ENCODE results near the gene NUP62. TPM values are rescaled to one million over a fixed set of nuclear protein-coding genes. Genes with fewer than 3 reads are reported as not detected.

Gene NUP62
- total RNA-seq, 3 donors from 2014 or later (not counting 1 experiment from before 2014, with no cell fraction given), result 34.2 to 57.4 (median 40.9) TPM

DNA sequence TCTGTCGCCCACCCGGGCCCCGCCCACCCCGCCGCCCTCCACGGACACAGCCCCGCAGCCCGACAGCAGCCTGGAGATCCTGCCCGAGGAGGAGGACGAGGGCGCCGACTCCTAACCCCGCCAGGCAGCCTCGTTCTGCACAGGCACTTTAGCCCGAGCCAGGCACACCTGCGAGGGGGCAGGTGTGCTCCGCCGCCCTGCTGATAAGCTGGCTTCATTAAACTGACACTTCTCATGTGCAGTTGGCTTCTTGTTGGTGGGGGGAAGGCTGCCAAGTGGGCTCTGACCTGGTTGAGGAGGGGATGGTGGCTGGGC is 40.8 kb downstream of the NUP62 start:
- H3K4me3 ChIP-seq (ENCODE audit: low read length), result no peak overlapping the region
- no peak overlapping the region for H3K27ac ChIP-seq (ENCODE audit: low read length)
- TF ChIP-seq, protein P1, sequence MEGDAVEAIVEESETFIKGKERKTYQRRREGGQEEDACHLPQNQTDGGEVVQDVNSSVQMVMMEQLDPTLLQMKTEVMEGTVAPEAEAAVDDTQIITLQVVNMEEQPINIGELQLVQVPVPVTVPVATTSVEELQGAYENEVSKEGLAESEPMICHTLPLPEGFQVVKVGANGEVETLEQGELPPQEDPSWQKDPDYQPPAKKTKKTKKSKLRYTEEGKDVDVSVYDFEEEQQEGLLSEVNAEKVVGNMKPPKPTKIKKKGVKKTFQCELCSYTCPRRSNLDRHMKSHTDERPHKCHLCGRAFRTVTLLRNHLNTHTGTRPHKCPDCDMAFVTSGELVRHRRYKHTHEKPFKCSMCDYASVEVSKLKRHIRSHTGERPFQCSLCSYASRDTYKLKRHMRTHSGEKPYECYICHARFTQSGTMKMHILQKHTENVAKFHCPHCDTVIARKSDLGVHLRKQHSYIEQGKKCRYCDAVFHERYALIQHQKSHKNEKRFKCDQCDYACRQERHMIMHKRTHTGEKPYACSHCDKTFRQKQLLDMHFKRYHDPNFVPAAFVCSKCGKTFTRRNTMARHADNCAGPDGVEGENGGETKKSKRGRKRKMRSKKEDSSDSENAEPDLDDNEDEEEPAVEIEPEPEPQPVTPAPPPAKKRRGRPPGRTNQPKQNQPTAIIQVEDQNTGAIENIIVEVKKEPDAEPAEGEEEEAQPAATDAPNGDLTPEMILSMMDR (IDR thresholded peaks at IDR 0.05), result no peak
- no peaks in the 10 kb centered on the region for H3K27me3 ChIP-seq (ENCODE audit: control insufficient read depth, insufficient read depth, low read length)
- no peaks in the 10 kb centered on the region for H3K9me3 ChIP-seq (ENCODE audit: control insufficient read depth, insufficient read depth, low read length)
- no peak for DNase-seq
- no peak overlapping the region for H3K4me3 Mint-ChIP-seq
- H3K36me3 Mint-ChIP-seq, result no peaks in the 10 kb centered on the region
- no peaks in the 10 kb centered on the region for H3K9me3 Mint-ChIP-seq
- H3K27ac Mint-ChIP-seq, result no peak overlapping the region
- H3K27me3 Mint-ChIP-seq (ENCODE audit: low read depth in 2 of 2), result no peaks in the 10 kb centered on the region
- peaks cover 0 to 8% of the 10 kb centered on the region in 2 donors for H3K4me1 Mint-ChIP-seq
- no peak for ATAC-seq
- H3K36me3 ChIP-seq (ENCODE audit: control insufficient read depth, insufficient read depth, low read length), result peaks cover 15% of the 10 kb centered on the region
- H3K4me1 ChIP-seq (ENCODE audit: control insufficient read depth, insufficient read depth, low read length), result peaks cover 13% of the 10 kb centered on the region
- WGBS (ENCODE audit: insufficient coverage), result 88% methylated on average over 18 of the region's 18 CpGs
- intact Hi-C loops (cut with micrococcal nuclease), result no loop called here

GRCh38 chr19:49887665-49888509 is 41.4 kb downstream of the NUP62 start:
- no peak overlapping the region for H3K4me3 Mint-ChIP-seq
- WGBS (ENCODE audit: insufficient coverage), result 90% methylated on average over 50 of the region's 54 CpGs

DNA sequence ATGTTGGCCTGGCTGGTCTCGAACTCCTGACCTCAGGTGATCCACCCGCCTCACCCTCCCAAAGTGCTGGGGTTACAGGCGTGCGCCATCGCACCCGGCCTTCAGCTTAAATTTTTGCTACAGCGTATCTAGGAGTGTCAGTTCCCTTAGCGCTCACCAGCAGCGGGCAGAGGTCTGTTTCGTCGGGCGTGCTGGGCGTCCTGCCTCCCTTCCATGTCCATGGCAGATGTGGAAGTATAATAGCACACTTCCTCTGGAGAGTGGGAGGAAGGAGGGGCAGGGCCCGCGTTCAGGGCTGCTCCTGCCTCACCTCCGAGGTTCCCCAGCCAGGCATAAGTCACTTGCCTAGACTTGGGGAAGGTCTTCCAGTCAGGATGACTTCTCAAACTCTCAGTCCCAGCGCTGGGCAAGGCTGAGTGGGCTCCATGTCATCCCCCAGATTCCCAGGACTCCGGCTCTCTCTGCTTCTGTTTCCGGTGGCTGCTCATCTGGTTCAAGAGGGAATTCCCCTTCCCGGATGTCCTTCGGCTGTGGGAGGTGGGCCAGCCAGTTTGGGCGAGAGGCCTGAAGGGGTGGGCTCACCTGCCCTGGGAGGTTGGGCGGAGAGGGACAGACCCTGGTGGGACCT is 42.2 kb downstream of the NUP62 start:
- Mint-ChIP-seq H3K4me1 (peaks cover 0 to 9% of the 10 kb centered on the region in 2 donors), H3K27ac (no peak overlapping the region), H3K9me3 (no peaks in the 10 kb centered on the region), H3K4me3 (no peak overlapping the region), H3K36me3 (no peaks in the 10 kb centered on the region), H3K27me3 (ENCODE audit: low read depth in 2 of 2) (no peaks in the 10 kb centered on the region)
- DNase-seq, result no peak
- TF ChIP-seq, protein P1 (IDR thresholded peaks at IDR 0.05), result no peak
- WGBS (ENCODE audit: insufficient coverage), result 89% methylated on average over 23 of the region's 23 CpGs
- intact Hi-C loops (cut with micrococcal nuclease), result no loop called here
- no peaks in the 10 kb centered on the region for H3K9me3 ChIP-seq (ENCODE audit: control insufficient read depth, insufficient read depth, low read length)
- H3K27me3 ChIP-seq (ENCODE audit: control insufficient read depth, insufficient read depth, low read length), result no peaks in the 10 kb centered on the region
- ATAC-seq, result no peak
- H3K4me1 ChIP-seq (ENCODE audit: control insufficient read depth, insufficient read depth, low read length), result peaks cover 13% of the 10 kb centered on the region
- peaks cover 28% of the 10 kb centered on the region for H3K36me3 ChIP-seq (ENCODE audit: control insufficient read depth, insufficient read depth, low read length)
- no peak overlapping the region for H3K27ac ChIP-seq (ENCODE audit: low read length)
- H3K4me3 ChIP-seq (ENCODE audit: low read length), result no peak overlapping the region

More at GRCh38 chr19:49887665-49888509, 41.4 kb downstream of the NUP62 start:
- Mint-ChIP-seq H3K36me3 (no peaks in the 10 kb centered on the region), H3K27me3 (ENCODE audit: low read depth in 2 of 2) (no peaks in the 10 kb centered on the region), H3K9me3 (no peaks in the 10 kb centered on the region), H3K27ac (no peak overlapping the region), H3K4me1 (peaks cover 0 to 8% of the 10 kb centered on the region in 2 donors)
- Histone ChIP-seq H3K27me3 (ENCODE audit: control insufficient read depth, insufficient read depth, low read length) (no peaks in the 10 kb centered on the region), H3K9me3 (ENCODE audit: control insufficient read depth, insufficient read depth, low read length) (no peaks in the 10 kb centered on the region), H3K4me3 (ENCODE audit: low read length) (no peak overlapping the region), H3K36me3 (ENCODE audit: control insufficient read depth, insufficient read depth, low read length) (peaks cover 21% of the 10 kb centered on the region), H3K4me1 (ENCODE audit: control insufficient read depth, insufficient read depth, low read length) (peaks cover 13% of the 10 kb centered on the region), H3K27ac (ENCODE audit: low read length) (no peak overlapping the region)
- intact Hi-C loops (cut with micrococcal nuclease), result no loop called here
- TF ChIP-seq, protein P1 (IDR thresholded peaks at IDR 0.05), result no peak
- no peak for ATAC-seq
- no peak for DNase-seq

Data from natural killer cell (primary cell).